ENCODE results near the gene RAC2.
"Not testable (repeated sequence)": the region's sequence is repeated elsewhere in the genome, so short reads cannot be mapped to it uniquely, and the experiment has no call there.

Gene RAC2

DNA sequence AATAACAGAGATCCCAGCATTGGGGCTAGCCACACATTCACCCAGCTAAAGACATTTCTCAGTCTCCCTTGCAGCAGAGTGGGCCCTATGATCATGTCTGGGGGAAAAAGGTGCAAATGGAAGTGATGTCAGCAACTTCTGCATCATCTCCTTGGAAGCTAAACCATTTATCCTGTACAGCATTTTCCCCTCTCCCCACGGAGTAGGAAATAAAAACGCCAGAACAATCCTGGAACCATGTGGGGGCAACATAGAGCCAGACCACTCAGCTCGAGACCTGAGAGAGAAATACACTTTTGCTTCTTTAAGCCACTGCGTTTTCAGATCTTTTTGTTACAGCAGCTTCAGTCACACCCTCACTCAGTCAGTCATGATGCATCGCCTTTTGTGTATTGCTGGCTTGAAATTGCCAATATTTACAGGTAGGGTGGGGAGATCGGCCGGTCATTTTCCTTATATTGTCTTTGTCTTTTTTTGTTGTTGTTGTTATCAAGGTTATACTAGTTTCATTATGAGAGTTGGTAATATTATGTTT lies 9.1 kb upstream of the RAC2 start:
- H3K9ac ChIP-seq (ENCODE audit: low read length): no peak overlapping the region
- no peaks in the 10 kb centered on the region for H3K36me3 ChIP-seq (ENCODE audit: control insufficient read depth, insufficient read depth, low read length, severe bottlenecking)
- peaks cover 20% of the 10 kb centered on the region for H3K27me3 ChIP-seq (replicated peaks; ENCODE audit: control insufficient read depth, insufficient read depth, low read length)
- H3K4me3 ChIP-seq (ENCODE audit: low read length): no peak overlapping the region
- no peaks in the 10 kb centered on the region for H3K9me3 ChIP-seq (ENCODE audit: control insufficient read depth, low read length)
- no peaks in the 10 kb centered on the region for H3K4me1 ChIP-seq (ENCODE audit: control insufficient read depth, insufficient read depth, low read length)
- DNase-seq (ENCODE audit: low read depth): no peak

DNA sequence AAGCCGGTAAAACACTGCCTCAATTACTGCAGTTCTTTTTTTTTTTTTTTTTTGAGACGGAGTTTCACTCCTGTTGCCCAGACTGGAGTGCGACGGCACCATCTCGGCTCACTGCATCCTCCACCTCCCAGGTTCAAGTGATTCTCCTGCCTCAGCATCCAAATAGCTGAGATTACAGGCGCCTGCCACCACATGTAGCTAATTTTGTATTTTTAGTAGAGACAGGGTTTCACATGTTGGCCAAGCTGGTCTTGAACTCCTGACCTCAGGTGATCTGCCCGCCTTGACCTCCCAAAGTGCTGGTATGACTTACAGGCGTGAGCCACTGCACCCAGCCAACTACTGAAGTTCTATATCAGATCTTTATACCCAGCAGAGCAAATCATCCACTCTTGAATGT lies 7.8 kb upstream of the RAC2 start:
- not testable (repeated sequence) for DNase-seq (ENCODE audit: low read depth); H3K4me1 ChIP-seq (ENCODE audit: control insufficient read depth, insufficient read depth, low read length); H3K9me3 ChIP-seq (ENCODE audit: control insufficient read depth, low read length); H3K4me3 ChIP-seq (ENCODE audit: low read length); H3K36me3 ChIP-seq (ENCODE audit: control insufficient read depth, insufficient read depth, low read length, severe bottlenecking); H3K9ac ChIP-seq (ENCODE audit: low read length)
- H3K27me3 ChIP-seq (replicated peaks; ENCODE audit: control insufficient read depth, insufficient read depth, low read length): peaks cover 14% of the 10 kb centered on the region

DNA sequence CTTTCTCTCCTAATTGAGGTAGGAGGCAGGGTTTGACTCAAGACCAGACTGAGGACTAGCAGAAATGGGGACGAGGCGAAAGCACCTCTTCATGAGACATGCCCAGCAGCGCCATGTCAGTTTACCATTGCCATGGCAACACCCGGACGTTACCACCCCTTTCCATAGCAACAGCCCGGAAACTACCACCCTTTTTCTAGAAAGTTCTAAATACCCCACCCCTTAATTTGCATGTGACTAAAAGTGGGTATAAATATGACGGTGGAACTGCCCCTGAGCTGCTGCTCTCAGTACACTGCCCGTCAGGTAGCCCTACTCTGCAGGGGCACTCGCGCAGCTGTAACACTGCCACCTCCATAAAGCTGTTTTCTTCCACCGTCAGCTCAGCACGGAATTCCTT lies 5.9 kb upstream of the RAC2 start:
- H3K9me3 ChIP-seq (ENCODE audit: control insufficient read depth, low read length): no peaks in the 10 kb centered on the region
- H3K27me3 ChIP-seq (replicated peaks; ENCODE audit: control insufficient read depth, insufficient read depth, low read length): no peaks in the 10 kb centered on the region
- no peaks in the 10 kb centered on the region for H3K36me3 ChIP-seq (ENCODE audit: control insufficient read depth, insufficient read depth, low read length, severe bottlenecking)
- H3K9ac ChIP-seq (ENCODE audit: low read length): no peak overlapping the region
- no peak for DNase-seq (ENCODE audit: low read depth)
- no peak overlapping the region for H3K4me3 ChIP-seq (ENCODE audit: low read length)
- H3K4me1 ChIP-seq (ENCODE audit: control insufficient read depth, insufficient read depth, low read length): no peaks in the 10 kb centered on the region

DNA sequence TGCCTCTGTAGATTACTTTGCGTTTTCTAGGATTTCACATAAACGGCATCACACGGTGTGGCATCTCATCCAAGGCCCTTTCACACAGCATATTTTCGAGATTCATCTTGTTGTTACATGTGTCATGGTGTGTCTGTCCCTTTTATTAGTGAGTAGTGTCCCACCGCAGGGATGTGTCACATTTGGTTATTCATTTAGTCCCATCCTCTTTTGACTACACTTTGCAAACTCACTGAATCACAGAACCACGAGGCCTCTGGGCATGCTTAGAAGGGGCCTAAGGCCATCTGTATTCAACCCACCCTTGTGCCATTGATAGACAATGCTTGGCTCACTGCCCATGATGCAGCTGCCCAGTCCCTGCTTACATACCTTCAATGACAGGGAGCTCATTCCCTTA lies 4.2 kb upstream of the RAC2 start:
- no peak overlapping the region for H3K9ac ChIP-seq (ENCODE audit: low read length)
- H3K27me3 ChIP-seq (replicated peaks; ENCODE audit: control insufficient read depth, insufficient read depth, low read length): no peaks in the 10 kb centered on the region
- DNase-seq (ENCODE audit: low read depth): no peak
- no peaks in the 10 kb centered on the region for H3K9me3 ChIP-seq (ENCODE audit: control insufficient read depth, low read length)
- H3K4me1 ChIP-seq (ENCODE audit: control insufficient read depth, insufficient read depth, low read length): peaks cover 8% of the 10 kb centered on the region
- H3K36me3 ChIP-seq (ENCODE audit: control insufficient read depth, insufficient read depth, low read length, severe bottlenecking): no peaks in the 10 kb centered on the region
- no peak overlapping the region for H3K4me3 ChIP-seq (ENCODE audit: low read length)

DNA sequence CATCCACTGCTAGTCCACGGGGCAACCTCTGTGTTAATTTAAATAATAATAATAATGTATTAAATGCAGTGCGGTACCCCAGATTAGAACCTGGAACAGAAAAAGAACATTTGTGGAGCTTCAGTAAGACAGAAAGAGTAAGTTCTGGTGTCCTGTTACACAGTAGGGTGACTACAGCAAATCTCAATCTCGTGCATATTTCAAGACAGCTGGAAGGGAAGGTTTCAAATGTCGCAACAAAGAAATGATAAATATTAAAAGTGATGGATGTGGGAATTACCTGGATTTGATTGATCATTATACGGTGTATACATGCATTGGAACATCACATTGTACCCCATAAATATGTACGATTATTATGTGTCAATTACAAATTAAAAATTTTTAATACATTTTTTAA lies 1.7 kb upstream of the RAC2 start:
- peaks cover 8% of the 10 kb centered on the region for H3K4me1 ChIP-seq (ENCODE audit: control insufficient read depth, insufficient read depth, low read length)
- no peak overlapping the region for H3K9ac ChIP-seq (ENCODE audit: low read length)
- no peaks in the 10 kb centered on the region for H3K36me3 ChIP-seq (ENCODE audit: control insufficient read depth, insufficient read depth, low read length, severe bottlenecking)
- H3K27me3 ChIP-seq (replicated peaks; ENCODE audit: control insufficient read depth, insufficient read depth, low read length): no peaks in the 10 kb centered on the region
- no peak overlapping the region for H3K4me3 ChIP-seq (ENCODE audit: low read length)
- no peaks in the 10 kb centered on the region for H3K9me3 ChIP-seq (ENCODE audit: control insufficient read depth, low read length)
- DNase-seq (ENCODE audit: low read depth): peak; percentile 16

DNA sequence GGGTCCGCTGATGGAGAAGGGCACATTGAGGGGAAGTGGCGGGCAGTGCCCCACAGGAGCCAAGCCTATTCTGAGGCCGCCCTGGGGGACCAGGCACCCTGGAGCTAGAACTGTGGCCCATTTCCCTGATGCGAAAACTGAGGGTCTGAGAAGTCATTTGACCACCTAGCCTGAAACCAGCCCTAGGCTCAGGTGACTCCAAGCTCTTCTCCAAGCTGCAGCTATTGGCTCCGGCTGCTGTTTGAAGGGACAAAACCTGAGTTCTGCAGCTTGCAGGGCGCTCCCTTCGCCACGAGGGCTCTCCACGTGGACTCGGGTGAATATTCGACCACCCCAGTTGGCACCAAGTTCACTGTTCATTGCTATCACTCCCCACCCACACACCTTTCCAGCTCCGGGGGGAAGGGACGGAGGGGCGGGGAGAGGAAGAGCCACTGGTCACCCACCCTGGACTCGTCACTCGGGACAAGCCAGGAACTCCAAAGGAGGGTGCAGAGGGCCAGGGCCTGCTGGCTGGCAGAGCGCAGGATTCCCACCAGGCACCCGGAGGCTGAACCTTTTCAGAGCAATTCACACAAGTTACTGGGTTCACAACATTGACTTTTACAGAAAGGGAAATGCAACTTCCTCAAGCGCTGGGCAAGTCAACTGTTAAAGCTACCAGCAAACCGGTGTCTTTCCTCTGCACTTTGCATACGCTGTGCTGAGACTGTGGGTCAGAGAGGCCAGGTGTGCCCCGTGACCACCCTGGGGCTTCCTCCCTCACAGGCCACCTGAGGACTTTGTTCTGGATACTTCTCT lies 1.1 kb upstream of the RAC2 start:
- H3K36me3 ChIP-seq (ENCODE audit: control insufficient read depth, insufficient read depth, low read length, severe bottlenecking): no peaks in the 10 kb centered on the region
- no peaks in the 10 kb centered on the region for H3K9me3 ChIP-seq (ENCODE audit: control insufficient read depth, low read length)
- H3K27me3 ChIP-seq (replicated peaks; ENCODE audit: control insufficient read depth, insufficient read depth, low read length): no peaks in the 10 kb centered on the region
- peaks cover 8% of the 10 kb centered on the region for H3K4me1 ChIP-seq (ENCODE audit: control insufficient read depth, insufficient read depth, low read length)
- no peak overlapping the region for H3K4me3 ChIP-seq (ENCODE audit: low read length)
- no peak overlapping the region for H3K9ac ChIP-seq (ENCODE audit: low read length)
- DNase-seq (ENCODE audit: low read depth): no peak

DNA sequence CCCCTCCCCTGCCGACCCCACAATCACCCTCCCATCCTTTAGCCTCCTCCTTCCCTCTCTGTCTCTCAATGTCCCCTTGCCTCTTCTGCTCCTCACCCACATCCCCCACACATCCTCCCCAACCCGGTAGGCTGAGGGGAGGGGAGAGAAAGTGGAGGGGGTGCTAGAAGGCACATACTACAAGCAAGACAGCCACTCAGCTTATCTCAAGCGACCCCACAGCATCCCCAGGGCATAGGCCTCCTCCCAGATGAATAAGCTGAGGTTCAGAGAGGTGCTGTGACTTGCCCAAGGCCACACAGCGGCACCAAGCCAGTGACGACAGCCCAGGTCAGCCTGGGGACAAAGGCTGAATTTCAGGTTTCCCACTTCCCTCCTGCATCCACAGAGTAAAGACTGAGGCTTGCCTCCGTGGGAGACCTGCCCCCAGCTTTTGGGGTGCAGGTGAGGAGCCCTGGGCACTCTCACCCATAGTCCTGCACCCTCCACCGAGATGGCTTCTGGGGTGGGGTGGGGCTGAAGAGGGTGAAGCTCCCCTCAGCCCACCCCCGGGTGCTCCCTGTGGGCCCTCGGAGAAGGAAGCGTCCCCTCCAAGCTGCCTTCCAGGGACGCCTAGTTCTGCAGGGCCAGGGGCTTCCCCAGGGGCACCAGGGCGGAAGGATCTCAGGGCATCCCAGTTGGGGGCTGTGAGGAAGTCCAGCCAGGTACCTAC lies 511 bp downstream of the RAC2 start:
- no peak for DNase-seq (ENCODE audit: low read depth)
- Histone ChIP-seq H3K9me3 (ENCODE audit: control insufficient read depth, low read length) (no peaks in the 10 kb centered on the region), H3K36me3 (ENCODE audit: control insufficient read depth, insufficient read depth, low read length, severe bottlenecking) (no peaks in the 10 kb centered on the region), H3K9ac (ENCODE audit: low read length) (peak overlapping the region; percentile 37), H3K4me1 (ENCODE audit: control insufficient read depth, insufficient read depth, low read length) (peaks cover 8% of the 10 kb centered on the region), H3K27me3 (replicated peaks; ENCODE audit: control insufficient read depth, insufficient read depth, low read length) (no peaks in the 10 kb centered on the region), H3K4me3 (ENCODE audit: low read length) (peak overlapping the region; percentile 65)

DNA sequence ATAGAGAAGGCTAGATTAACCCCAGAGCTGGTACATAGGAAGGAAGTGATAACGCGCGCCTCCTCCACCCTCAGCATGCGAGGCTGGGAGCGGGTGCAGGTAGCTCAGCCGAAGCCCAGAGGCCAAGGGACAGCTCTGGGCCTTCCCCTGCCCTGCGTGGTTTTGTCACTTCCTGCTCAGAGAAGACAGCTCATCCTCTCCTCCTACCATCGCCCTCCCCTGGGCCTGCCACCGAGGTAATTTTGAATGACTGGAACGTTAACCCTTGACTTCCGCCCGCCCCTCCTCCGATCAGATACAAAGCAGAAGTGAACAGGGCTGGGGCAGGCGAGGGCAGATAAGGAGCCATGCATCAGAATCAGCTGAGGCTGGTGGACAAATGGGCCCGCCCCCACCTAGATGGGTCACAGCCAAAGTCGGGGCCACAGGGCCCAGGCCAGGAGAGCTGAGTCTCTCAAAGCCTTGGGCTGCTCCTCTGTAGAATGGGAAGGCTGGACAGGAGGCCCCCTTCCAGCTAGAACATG lies 1.6 kb downstream of the RAC2 start:
- Histone ChIP-seq H3K36me3 (ENCODE audit: control insufficient read depth, insufficient read depth, low read length, severe bottlenecking) (no peaks in the 10 kb centered on the region), H3K4me1 (ENCODE audit: control insufficient read depth, insufficient read depth, low read length) (peaks cover 8% of the 10 kb centered on the region), H3K9ac (ENCODE audit: low read length) (no peak overlapping the region), H3K9me3 (ENCODE audit: control insufficient read depth, low read length) (no peaks in the 10 kb centered on the region), H3K27me3 (replicated peaks; ENCODE audit: control insufficient read depth, insufficient read depth, low read length) (no peaks in the 10 kb centered on the region), H3K4me3 (ENCODE audit: low read length) (no peak overlapping the region)
- no peak for DNase-seq (ENCODE audit: low read depth)

DNA sequence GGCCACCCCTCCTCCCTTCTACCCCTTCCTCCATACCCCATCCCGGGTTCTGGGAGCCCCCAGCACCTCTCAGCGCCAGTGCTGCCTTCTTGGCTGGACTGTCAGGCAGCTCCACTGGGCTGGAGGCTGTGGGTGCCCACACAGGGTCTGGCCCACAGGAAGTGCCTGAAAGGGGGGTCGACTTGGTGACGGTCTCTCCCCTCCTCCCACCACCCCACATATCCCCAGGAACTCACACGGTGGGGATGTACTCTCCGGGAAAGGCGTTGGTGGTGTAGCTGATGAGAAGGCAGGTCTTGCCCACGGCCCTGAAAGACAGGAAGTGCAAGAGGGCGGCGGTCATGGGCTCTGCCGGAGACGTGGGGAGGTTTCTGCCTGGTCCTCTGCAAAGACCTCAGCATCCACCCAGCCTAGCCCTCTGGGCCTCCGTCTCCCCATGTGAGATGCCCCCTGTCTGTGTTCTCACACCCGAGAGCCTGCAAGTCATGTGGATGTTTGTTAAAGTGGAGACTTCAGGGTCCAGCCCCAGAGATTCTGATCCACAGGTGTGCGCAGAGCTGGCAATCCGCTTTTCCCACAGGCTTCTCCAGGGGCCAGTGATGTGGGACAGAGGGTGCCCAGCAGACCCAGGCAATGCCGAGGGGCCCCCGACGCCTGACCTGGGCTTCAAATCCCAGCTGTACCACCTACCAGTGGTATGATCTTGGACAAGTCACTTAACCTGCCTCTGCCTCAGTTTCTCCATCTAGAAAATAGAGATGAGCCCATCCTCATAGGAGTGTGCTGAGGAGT lies 2.5 kb downstream of the RAC2 start:
- Histone ChIP-seq H3K9ac (ENCODE audit: low read length) (no peak overlapping the region), H3K36me3 (ENCODE audit: control insufficient read depth, insufficient read depth, low read length, severe bottlenecking) (no peaks in the 10 kb centered on the region), H3K9me3 (ENCODE audit: control insufficient read depth, low read length) (no peaks in the 10 kb centered on the region), H3K27me3 (replicated peaks; ENCODE audit: control insufficient read depth, insufficient read depth, low read length) (no peaks in the 10 kb centered on the region), H3K4me3 (ENCODE audit: low read length) (no peak overlapping the region), H3K4me1 (ENCODE audit: control insufficient read depth, insufficient read depth, low read length) (peaks cover 8% of the 10 kb centered on the region)
- DNase-seq (ENCODE audit: low read depth): no peak

DNA sequence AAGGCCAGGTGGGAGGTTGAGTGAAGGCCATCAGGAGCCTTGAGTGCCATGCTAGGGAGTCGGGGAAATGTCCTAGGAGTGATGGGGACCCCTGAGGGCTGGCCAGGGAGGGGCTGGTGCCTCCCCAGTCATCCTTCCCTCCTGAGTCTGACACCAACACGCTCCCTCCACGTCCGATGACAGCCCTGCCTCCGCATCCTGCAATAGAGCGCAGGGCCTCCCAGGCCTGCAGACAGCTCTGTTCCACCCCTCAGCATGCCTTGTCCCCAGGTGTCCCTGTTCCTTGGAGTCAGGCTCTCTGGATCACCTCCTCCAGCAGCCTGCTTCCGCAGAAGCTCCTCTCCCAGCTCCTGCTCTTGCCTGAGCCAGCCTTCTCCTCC lies 3.1 kb downstream of the RAC2 start:
- no peak overlapping the region for H3K4me3 ChIP-seq (ENCODE audit: low read length)
- no peak for DNase-seq (ENCODE audit: low read depth)
- no peaks in the 10 kb centered on the region for H3K36me3 ChIP-seq (ENCODE audit: control insufficient read depth, insufficient read depth, low read length, severe bottlenecking)
- no peak overlapping the region for H3K9ac ChIP-seq (ENCODE audit: low read length)
- H3K9me3 ChIP-seq (ENCODE audit: control insufficient read depth, low read length): no peaks in the 10 kb centered on the region
- no peaks in the 10 kb centered on the region for H3K27me3 ChIP-seq (replicated peaks; ENCODE audit: control insufficient read depth, insufficient read depth, low read length)
- H3K4me1 ChIP-seq (ENCODE audit: control insufficient read depth, insufficient read depth, low read length): peaks cover 8% of the 10 kb centered on the region

Data from adipocyte (in vitro differentiated cells).